ENCODE results near the gene ATG3. TPM values are rescaled to one million over a fixed set of nuclear protein-coding genes. Genes with fewer than 3 reads are reported as not detected.

ATG3 gene
- total and polyA plus RNA-seq, 2 donors (not counting 3 experiments of a cell fraction or from before 2014, with no cell fraction given), result 36.0 to 62.4 TPM

GRCh38 chr3:112484352-112484751, 77.4 kb downstream of the ATG3 start:
- ChIA-PET POLR2A (no interaction called here), CTCF (no interaction called here)
- Histone ChIP-seq H3K27ac (ENCODE audit: insufficient read depth, low read depth, low read length) (no peak overlapping the region), H3K9me1 (replicated peaks; ENCODE audit: control insufficient read depth, extremely low read depth, insufficient read depth, low read length) (no peaks in the 10 kb centered on the region), H3K36me3 (ENCODE audit: control insufficient read depth in 2 of 2, extremely low read depth in 1 of 2, insufficient read depth in 2 of 2, low read length in 2 of 2) (no peaks in the 10 kb centered on the region), H2AFZ (ENCODE audit: low read depth, low read length) (no peak overlapping the region), H3K9me3 (replicated peaks; ENCODE audit: control insufficient read depth, insufficient read depth, low read length) (no peaks in the 10 kb centered on the region), H3K4me3 (replicated peaks in 1 of 3; ENCODE audit: insufficient read depth in 1 of 3, low read depth in 1 of 3, low read length in 3 of 3) (no peak overlapping the region), H3K9ac (replicated peaks; ENCODE audit: extremely low read depth, insufficient read depth, low read length) (no peak overlapping the region), H3K27me3 (ENCODE audit: control insufficient read depth in 2 of 2, insufficient read depth in 2 of 2, low read length in 2 of 2) (no peaks in the 10 kb centered on the region), H4K20me1 (replicated peaks; ENCODE audit: control insufficient read depth, extremely low read depth, insufficient read depth, low read length) (no peaks in the 10 kb centered on the region), H3K4me1 (ENCODE audit: control insufficient read depth, extremely low read depth, insufficient read depth, low read length) (no peaks in the 10 kb centered on the region), H3K4me2 (ENCODE audit: insufficient read depth, low read length) (no peak overlapping the region), H3K79me2 (ENCODE audit: control insufficient read depth, insufficient read depth, low read length) (no peaks in the 10 kb centered on the region)
- FAIRE-seq (no peak), DNase-seq (ENCODE audit: low read depth, low spot score) (no peak)
- TF ChIP-seq JUN (IDR thresholded peaks at IDR 0.05; ENCODE audit: borderline replicate concordance, insufficient read depth, insufficient read length, low read depth), result no peak
- TF ChIP-seq GATA2 (IDR thresholded peaks at IDR 0.05; ENCODE audit: insufficient read depth, insufficient read length, low read depth, low read length), result no peak
- no peak for TF ChIP-seq POLR2A (IDR thresholded peaks at IDR 0.05; ENCODE audit: low read depth, low read length)
- TF ChIP-seq CTCF (IDR thresholded peaks at IDR 0.05; ENCODE audit: extremely low read depth in 1 of 2, insufficient read depth in 1 of 2, low read depth in 1 of 2, low read length in 2 of 2), result no peak
- no peak for TF ChIP-seq MAX (IDR thresholded peaks at IDR 0.05; ENCODE audit: insufficient read depth, insufficient read length)
- TF ChIP-seq EZH2 (IDR thresholded peaks at IDR 0.05; ENCODE audit: borderline replicate concordance, low read depth, low read length, severe bottlenecking), result no peak
- TF ChIP-seq MYC (IDR thresholded peaks at IDR 0.05; ENCODE audit: low read depth, low read length), result no peak
- no peak for TF ChIP-seq FOS (IDR thresholded peaks at IDR 0.05; ENCODE audit: borderline replicate concordance, insufficient read depth, low read length)
- intact Hi-C loops (cut with micrococcal nuclease) (no loop called here), dilution Hi-C loops (cut with MboI; ENCODE audit: extremely low pct_ligation_motif_present, low sequenced_read_pairs) (no loop called here)
- BruUV-seq (replicated peaks), result no TSS peak

Measured in endothelial cell of umbilical vein (primary cell).